Activated CD4-positive, alpha-beta T cell treated with anti-CD3 and anti-CD28 coated beads, Interleukin-2, amount 50 U/mL, for 24 hours (primary cell): Measurements from ENCODE around the gene ADAT2.
"Not testable (repeated sequence)": the region's sequence is repeated elsewhere in the genome, so short reads cannot be mapped to it uniquely, and the experiment has no call there.

Source experiments
- DNase-seq, 2 donors: peaks; one replicate each; pipeline ENCODE4 v3.0.0-alpha.2; 2020; ENCODE audit warnings: low read depth in 1 of 2, low spot score in 1 of 2

ADAT2 gene

DNA sequence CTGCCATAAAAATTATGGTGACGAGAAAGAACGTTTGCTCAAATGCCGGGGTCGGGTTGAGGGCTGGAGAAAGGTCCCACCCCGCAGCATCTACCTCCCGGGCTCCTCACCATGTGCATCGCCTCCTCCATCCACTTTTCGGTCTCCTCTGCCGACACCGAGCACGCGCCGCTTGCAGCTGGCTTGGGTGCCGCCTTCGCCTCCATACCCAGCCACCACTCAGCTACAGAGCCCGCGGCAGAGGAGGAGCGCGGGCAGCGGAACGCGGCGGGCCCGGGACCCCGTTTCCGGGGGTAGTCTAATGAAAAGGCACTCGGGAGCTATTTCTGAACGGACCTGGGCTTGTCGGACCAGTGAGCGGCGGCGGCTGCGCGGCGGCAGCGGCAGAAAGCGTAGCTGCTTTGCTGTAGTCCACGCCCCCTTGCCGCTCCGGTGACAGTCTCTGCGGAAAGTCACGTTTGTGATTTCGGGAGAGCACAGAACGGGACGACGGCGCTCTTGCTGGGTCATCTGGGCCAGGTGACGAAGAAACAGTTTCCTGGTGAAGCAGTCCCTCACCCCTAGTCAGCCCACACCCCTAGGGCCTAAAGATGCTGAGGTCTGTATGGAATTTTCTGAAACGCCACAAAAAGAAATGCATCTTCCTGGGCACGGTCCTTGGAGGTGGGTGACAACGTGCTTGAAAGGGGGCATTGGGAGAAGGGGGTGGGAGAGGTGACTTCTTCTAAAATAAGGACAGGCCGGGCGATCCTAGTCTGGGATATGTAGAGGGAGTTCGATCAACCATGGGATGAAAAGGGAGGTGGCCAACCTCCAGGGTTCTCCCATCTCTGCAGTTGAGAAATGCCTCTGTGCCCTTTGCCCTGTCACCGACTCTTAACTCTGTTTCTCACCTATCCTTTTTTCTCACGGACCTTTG is at the start of gene ADAT2, which contains the start of gene PEX3:
Gene ADAT2 (minus strand): TSS at position 243 of the 919 bp plus-strand sequence. CDS start 37 bp downstream, at position 206.
Gene PEX3 (plus strand): TSS at position 353 of the 919 bp plus-strand sequence. CDS start 238 bp downstream, at position 591.
- peak; percentile 82 to 91 for DNase-seq

DNA sequence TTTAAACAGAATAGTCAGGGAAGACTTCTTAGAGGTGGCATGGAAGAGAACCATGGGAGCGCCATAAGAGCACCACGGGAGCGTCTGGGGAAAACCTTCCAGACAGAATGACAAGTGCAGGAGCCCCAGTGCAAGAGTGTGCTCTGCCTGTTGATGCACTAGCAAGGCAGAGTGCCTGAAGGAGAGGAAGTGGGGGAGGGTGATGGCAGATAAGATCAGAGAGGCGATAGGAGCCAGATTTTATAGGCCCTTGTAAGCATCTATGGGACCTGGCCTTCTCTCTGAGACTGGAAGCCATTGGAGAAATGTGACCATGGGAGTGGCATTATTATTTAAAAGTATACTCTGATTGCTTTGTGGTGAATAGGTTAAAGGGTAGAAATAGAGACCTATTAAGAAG is 47.9 kb upstream of the ADAT2 start:
- DNase-seq = no peak

DNA sequence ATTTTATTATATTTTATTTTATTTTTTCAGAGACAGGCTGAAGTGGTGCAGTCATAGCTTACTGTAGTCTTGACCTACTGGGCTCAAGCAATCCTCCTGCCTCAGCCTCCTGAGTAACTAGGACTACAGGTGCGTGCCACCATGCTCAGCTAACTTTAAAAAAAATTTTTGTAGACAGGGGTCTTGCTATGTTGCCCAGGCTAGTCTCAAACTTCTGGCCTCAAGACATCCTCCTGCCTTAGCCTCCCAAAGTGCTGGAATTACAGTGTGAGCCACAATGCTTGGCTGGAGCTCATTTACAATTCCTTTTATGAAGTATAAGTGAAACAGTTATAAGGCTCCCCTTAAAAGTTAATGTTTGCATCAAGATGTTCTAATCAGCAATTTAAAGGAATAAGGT is 46.5 kb upstream of the ADAT2 start:
- DNase-seq = no peak

DNA sequence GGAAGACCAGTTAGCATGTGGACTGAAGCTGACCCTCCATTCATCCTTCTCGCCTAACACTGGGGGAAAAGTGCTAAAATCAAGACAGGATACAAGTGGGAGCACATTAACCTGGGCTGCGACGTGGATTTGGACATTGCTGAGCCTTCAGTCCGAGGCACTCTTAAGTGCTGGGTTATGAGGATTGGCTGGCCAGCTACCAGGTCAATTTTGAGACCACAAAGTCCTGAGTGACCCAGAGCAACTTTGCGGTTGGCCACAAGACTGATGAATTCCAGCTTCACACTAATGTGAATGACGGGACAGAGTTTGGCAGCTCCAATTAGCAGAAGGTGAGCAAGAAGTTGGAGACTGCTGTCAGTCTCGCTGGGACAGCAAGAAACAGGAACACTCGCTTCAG is 40.3 kb upstream of the ADAT2 start:
- no peak for DNase-seq

DNA sequence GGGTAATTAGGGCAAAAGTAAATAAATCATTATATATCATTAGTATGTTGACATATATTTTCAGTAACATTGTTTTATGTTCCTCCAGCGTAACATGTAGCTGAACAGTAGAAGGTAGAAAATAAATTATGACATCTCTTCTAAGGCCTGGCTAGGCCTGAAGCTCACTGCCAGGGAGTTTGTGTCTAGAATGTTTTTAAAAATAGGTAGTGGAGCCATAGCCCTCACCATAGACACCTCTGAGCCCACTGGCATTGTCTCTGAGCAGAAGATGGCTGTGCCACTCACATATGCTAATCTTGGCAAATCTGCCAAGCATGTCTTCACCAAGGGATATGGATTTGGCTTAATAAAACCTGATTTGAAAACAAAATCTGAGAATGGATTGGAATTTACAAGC is 39.7 kb upstream of the ADAT2 start:
- DNase-seq = no peak

DNA sequence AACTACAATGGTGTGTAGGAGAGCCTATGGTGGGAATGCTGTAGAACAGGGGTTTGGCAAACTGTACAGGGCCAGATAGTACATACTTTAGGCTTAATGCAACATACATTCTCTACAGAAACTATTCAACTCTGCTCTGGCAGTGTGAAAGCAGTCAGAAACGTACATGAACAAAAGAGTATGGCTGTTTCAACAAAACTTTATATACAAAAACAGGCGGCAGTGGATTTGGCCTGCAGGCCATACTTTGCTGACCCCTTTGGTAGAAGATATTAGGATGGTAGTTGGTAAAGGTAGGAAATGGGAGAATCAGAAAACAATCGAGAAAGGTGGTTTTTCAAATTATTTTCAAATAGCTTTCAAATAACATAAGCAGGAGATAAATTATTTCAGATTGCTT is 36.3 kb upstream of the ADAT2 start:
- DNase-seq = no peak

DNA sequence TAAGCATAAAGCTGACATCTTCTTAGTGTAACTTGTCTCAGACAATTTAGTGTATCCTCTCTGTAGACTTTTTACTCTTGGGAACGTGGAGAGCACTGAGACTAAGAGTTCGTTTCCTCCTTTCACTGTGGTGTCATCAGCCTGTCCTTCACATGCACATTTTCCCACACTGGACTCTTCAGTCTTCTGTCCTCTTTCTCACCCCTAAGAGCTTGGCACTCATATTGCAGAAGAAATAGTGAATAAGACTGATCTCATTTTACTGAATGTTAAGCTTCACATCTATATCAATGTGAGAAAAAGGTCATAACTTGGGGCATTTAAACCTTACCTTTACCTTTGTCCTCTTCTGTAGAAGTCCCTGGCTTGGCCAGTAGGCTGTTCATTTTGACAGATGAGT is 35.5 kb upstream of the ADAT2 start:
- no peak for DNase-seq

DNA sequence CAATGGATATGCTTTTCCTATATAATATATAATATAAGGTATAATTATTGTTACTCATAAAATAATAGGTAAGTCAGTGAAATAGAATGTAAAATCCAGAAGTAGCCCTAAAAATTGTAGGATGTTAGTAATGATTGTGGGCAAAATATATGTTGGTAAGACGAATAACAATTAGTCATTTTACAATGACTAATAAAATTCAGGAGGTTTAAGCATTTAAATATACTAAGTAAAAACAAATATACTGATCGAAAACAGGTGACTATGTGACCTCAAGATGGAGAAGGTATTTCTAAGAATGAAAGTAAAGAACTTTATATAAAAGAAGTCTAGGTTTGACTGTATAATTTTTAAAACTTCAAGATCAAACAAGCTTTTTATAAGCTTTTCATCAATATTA is 32.1 kb upstream of the ADAT2 start:
- no peak for DNase-seq

DNA sequence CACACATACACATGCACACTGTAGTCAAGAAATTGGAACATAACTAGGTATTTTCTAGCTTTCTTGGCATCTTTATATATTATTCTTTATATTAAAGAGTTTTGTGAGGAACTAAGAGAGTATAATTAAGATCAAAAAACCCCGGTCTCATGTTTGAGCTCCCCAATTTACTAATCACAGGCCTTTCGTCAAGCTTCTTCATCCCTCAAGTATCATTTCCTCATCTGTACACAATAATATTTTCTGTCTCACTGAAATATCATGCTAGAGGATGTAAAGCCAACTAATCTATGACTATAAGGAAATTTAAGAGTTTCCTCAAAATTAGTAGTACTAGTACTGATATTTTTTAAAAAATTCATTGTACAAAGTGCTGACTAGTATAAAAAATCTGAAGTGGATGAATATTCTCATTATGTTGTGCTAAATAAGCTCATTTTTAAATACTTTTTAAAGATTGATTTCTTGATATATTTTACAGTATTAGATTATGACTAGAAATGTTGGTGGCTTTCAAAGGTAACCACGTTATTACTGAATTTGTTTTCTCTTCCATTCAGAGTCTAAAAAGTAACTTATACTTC is 28.1 kb upstream of the ADAT2 start:
- no peak for DNase-seq

DNA sequence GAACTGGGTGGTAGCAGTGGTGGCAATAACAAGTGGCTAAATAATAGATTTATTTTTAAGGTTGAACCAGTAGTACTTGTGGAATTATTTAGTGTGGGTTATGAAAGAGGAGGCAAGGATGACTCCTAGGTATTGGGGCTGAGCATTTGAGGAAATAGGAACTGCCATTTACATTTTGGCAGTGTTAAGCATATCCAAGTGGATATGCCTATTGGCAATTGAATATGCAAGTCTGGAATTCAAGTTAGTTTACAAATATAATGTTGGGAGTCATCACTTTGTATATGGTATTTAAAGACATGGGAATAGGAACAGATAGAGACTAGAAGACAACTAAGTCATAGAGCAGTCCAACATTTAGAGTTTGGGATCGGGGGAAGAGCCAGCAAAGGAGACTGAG is 26.1 kb upstream of the ADAT2 start:
- DNase-seq = no peak

DNA sequence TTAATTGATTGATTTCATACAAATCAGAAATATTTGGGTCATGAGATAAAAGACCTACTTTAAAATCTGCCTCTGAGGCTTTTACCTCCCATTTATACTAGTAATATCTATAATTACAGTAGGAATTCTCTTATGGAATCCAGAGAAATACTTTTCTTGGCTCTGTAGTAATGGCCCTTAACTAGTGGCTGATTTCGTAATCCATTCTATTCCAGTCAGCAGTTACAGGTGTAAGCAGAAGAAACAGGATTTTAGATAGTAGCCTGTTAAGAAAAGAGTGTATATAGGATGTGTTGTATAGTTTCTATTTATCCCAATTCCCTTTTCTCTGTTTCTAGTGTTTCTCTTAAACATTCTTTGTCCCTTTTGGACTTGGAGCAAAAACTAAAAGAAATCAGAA is 21.3 kb upstream of the ADAT2 start:
- no peak for DNase-seq

DNA sequence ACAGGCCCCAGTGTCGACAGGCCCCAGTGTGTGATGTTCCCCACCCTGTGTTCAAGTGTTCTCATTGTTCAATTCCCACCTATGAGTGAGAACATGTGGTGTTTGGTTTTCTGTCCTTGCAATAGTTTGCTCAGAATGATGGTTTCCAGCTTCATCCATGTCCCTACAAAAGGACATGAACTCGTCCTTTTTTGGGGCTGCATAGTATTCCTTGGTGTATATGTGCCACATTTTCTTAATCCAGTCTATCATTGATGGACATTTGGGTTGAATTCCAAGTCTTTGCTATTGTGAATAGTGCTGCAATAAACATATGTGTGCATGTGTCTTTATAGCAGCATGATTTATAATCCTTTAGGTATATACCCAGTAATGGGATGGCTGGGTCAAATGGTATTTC is 18.3 kb upstream of the ADAT2 start:
- not testable (repeated sequence) for DNase-seq

DNA sequence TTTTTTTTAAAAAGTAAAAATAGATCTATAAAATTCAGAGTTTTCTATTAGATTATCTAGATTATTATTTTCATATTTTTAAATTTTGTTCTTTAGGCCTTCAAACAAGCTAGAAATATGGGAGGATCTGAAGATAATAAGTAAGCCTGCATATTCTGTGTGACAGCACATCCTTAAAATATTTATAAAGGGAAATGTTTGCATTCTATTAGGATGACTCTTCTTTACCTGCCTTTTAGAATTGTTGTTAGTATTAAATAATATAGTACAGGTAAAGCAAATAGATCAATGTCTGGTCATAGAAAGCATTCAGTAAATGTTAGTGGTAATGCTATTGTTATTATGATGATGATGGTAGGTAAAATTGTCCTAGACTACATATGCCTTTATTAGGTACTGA is 17.5 kb upstream of the ADAT2 start:
- DNase-seq = no peak

DNA sequence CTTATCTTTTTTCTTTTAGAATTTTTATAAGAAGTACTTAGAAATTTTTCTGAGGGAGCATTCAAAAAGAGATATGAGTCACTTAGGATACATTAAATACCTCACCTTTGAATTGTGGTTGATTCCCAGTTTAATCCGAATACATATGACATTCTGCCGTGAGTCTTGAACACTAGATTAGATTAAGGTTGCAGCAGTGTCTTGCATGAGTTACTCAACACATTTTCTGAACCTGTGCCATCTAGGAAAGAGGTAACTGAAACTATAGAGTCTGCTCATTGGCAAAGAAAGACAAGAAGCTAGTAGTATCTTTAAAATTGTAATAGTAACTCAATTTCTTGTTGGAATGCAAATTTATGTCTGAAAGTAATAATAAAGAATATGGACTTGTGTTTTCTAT is 15.1 kb upstream of the ADAT2 start:
- DNase-seq = no peak

DNA sequence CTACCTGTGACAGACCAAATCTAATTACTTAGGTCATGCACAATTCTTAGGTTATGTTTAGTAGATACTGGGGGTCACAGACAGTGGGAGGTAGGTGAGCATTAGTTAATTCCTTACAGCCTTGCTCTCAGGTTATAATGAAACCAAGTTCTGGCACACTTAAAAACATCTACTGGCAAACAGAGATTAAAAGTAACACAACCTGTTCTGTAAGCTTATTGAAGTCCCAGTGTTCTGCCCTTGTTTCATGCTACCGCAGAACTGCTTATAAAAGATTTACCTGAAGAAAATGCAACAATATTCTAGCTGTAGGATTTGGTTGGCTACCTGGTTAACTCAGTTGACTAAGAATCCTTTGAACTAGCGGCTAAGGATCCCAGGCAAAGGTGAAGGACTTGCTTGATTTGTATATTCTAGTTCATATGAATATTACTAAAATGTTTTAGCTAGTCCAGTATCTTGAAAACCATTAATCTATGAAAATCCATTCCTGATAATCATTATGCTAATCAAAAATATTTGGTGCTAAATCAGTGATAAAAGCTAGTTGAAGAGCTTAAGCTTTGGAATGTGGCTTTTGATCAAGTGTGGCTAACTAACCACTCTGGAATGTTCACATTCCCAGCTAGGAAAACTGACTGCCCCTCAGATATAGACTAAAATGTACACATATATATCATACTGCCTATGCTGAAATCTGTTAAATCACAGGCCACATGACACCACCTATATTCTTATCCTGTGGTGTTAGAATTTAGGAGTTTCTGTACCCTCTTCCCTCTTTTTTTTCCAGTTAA is 7.3 kb upstream of the ADAT2 start:
- DNase-seq = no peak

DNA sequence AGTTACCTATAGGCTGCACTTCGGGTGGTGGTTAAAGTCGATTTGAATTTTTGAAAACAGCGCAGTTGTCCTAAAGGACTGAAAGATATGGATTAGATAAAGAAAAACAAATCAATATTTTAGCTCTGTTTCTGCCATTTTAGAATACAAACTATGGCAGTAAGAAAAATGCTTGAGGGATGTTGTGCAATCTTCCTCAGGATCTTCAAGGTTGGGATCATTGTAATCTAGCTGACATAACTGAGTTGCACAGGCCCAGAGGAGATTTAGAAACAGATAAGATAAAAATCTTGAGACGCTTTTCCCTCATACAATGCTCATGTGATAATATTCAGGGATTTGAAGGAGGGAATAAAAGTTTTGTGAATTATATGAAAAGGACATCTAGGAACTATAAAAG is 1.0 kb upstream of the ADAT2 start:
- no peak for DNase-seq

DNA sequence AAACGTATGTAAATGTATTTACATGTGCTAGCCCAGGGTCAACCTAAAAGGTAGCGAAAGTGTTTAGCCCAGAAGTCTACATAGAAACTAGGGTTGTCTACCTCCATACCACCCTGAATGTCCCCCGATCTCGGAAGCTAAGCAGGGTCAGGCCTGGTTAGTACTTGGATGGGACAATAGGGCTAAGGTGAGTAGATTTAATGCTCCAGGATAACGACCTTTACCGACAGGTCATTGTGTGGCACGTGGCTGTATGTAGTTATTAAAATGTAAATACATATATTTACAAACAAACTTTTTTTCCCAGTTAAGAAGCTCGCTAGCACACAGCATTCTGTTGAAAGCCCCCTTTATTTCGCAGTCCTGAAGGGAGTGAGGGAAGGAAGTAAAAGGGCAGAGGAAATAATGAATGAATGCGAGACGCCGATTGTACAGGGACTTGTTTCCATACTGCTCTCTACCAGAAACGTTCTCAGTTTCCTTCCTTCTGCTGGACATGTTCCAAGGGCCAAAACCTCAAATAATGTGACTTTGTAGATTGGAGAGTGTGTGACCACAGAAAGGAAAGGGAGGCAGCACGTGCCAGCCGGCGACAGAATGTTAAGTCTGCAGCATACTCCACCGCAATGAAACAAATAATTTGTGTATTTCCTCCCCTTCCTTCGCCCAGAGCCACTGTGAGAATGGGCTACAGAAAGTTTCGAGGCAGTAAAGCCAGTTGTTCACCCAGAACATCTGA is 612 bp downstream of the ADAT2 start:
- DNase-seq = peak in 1 of 2 donors; percentile 12

DNA sequence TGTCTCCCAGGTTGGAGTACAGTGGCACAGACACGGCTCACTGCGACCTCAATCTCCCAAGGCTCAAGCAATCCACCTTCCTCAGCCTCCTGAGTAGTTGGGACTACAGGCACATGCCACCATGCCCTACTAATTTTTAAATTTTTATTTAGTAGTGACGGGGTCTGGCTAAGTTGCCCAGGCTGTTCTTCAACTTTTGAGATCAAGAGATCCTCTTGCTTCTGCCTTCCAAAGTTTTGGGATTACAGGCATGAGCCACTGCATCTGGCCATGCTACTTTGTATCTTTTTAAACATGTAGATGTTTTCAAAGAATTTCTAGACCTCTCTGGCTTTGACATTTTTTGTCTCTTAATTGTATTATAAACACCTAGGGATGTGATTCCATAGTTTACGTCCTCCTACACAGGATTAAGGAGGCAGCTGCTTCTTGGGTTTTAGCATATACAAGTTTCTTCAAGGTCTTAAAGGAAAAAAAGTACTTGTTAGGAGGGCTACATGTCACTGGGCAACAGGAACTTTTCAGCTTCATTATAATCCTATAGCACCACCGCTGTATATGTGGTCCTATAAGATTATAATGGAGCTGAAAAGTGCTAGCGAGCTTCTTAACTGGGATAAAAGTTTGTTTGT is 1.3 kb downstream of the ADAT2 start:
- no peak for DNase-seq

DNA sequence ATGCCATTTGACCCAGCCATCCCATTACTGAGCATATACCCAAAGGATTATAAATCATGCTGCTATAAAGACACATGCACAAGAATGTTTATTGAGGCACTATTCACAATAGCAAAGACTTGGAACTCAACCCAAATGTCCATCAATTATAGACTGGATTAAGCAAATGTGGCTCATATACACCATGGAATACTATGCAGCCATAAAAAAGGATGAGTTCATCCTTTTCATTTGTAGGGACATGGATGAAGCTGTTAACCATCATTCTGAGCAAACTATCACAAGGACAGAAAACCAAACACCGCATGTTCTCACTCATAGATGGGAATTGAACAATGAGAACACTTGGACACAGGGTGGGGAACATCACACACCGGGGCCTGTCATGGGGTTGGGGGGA is 2.6 kb downstream of the ADAT2 start:
- DNase-seq = not testable (repeated sequence)

DNA sequence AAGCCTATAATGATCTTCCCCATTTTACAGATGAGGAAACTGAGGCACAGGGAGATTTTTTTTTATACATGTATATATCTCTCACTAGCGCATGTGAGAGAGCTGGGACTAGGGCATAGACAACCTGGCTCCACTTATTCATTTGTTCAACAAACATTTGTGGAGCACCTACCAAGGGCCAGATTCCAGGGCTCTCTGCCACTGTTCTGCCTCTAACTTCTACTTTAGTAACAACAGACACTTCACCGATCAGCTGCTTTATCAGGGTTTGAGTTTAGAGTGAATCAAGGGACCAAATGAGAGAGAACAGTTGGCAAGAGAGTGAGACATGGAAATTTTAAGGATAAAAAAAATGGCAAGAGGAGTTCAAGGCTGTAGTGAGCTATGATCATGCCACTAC is 7.4 kb downstream of the ADAT2 start:
- DNase-seq = no peak
